GM19238 (cell line): ENCODE data around the gene NEB.
"Not testable (repeated sequence)": the region's sequence is repeated elsewhere in the genome, so short reads cannot be mapped to it uniquely, and the experiment has no call there.

ENCODE experiments used
- DNase-seq: peaks from one replicate; pipeline ENCODE4 v3.0.0; 2011; ENCODE audit warnings: low spot score; ENCODE audit not compliant: insufficient read length

Gene NEB

GRCh38 chr2:151698134-151698533 lies 36.1 kb downstream of the NEB start:
- DNase-seq = not testable (repeated sequence)

- DNase-seq = no peak
Measured at GRCh38 chr2:151695778-151696177, 38.5 kb downstream of the NEB start.

GRCh38 chr2:151691631-151692030 lies 42.6 kb downstream of the NEB start:
- no peak for DNase-seq

- DNase-seq = no peak
Measured at GRCh38 chr2:151688719-151689118, 45.6 kb downstream of the NEB start.

- no peak for DNase-seq
Measured at GRCh38 chr2:151682459-151683003, 51.7 kb downstream of the NEB start.

GRCh38 chr2:151681051-151681450 lies 53.2 kb downstream of the NEB start:
- no peak for DNase-seq

GRCh38 chr2:151679994-151680393 lies 54.3 kb downstream of the NEB start:
- DNase-seq = no peak

- no peak for DNase-seq
Measured at GRCh38 chr2:151678849-151679248, 55.4 kb downstream of the NEB start.

- no peak for DNase-seq
Measured at GRCh38 chr2:151673016-151673415, 61.3 kb downstream of the NEB start.

GRCh38 chr2:151672277-151672676 lies 62.0 kb downstream of the NEB start:
- no peak for DNase-seq

GRCh38 chr2:151670846-151671597 lies 63.3 kb downstream of the NEB start:
- no peak for DNase-seq

GRCh38 chr2:151670346-151670745 lies 63.9 kb downstream of the NEB start:
- no peak for DNase-seq

GRCh38 chr2:151669585-151670081 lies 64.6 kb downstream of the NEB start:
- DNase-seq = no peak

GRCh38 chr2:151668737-151669136 lies 65.5 kb downstream of the NEB start:
- no peak for DNase-seq

- DNase-seq = no peak
Measured at GRCh38 chr2:151665959-151666358, 68.3 kb downstream of the NEB start.

GRCh38 chr2:151664520-151664919 lies 69.8 kb downstream of the NEB start:
- no peak for DNase-seq

- no peak for DNase-seq
Measured at GRCh38 chr2:151661625-151662024, 72.7 kb downstream of the NEB start.

GRCh38 chr2:151658081-151658480 lies 76.2 kb downstream of the NEB start:
- DNase-seq = no peak

- no peak for DNase-seq
Measured at GRCh38 chr2:151657667-151658076, 76.6 kb downstream of the NEB start.

- no peak for DNase-seq
Measured at GRCh38 chr2:151655663-151656398, 78.4 kb downstream of the NEB start.

GRCh38 chr2:151654891-151655290 lies 79.4 kb downstream of the NEB start:
- DNase-seq = no peak

GRCh38 chr2:151654085-151654484 lies 80.2 kb downstream of the NEB start:
- DNase-seq = no peak
